GM21528 (cell line): ENCODE results near the gene ATP5F1D.
"Not testable (repeated sequence)": the region's sequence is repeated elsewhere in the genome, so short reads cannot be mapped to it uniquely, and the experiment has no call there.

Experiments
- ATAC-seq: cut with Tn5 transposase; IDR thresholded peaks from one replicate; pipeline ENCODE4 v1.9.1; 2021; ENCODE audit warnings: mild to moderate bottlenecking, moderate library complexity; ENCODE audit not compliant: unreplicated experiment, low FRiP score

Gene ATP5F1D

DNA sequence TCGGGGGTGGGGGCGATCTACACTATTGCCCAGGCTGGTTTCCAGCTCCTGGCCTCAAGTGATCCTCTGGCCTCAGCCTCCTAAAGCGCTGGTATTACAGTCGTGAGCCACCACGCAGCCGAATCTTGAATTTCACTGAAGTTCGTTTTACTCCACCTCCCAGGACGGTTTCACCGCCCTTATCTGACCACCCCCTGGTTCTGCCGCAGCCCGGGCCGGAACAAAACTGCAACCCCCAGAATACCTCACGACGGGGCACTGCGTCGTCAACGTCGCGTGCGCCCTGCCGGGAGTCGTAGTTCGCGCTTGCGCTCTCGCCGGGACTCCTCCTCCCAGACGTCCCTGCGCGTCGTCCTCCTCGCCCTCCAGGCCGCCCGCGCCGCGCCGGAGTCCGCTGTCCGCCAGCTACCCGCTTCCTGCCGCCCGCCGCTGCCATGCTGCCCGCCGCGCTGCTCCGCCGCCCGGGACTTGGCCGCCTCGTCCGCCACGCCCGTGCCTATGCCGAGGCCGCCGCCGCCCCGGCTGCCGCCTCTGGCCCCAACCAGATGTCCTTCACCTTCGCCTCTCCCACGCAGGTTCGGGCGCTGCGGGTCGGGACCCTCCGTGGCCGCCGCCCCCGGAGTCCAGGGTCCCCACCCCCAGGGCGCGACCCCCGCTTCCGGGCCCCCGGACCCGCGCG lies at the start of gene ATP5F1D:
TSS of gene ATP5F1D (plus strand) at position 335 of the 679 bp plus-strand sequence. CDS start at position 435, 100 bp downstream.
- peak; percentile 29 for ATAC-seq

- ATAC-seq = no peak
Observed at GRCh38 chr19:1199531-1199930, 42.0 kb upstream of the ATP5F1D start.

DNA sequence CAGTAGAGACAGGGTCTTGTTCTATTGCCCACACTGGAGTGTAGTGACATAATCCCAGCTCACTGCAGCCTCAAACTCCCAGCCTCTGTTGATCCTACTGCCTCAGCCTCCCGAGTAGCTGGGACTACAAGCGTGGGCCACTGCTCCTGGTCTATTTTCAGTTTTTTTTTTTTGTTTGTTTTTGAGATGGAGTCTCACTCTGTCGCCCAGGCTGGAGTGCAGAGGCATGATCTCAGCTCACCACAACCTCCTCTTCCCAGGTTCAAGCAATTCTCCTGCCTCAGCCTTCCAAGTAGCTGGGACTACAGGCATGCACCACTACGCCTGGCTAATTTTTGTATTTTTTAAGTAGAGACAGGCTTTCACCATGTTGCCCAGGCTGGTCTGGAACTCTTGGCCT lies 40.9 kb upstream of the ATP5F1D start:
- not testable (repeated sequence) for ATAC-seq

GRCh38 chr19:1205114-1206099 lies 36.1 kb upstream of the ATP5F1D start, which contains the start of gene STK11:
Gene STK11, plus strand, starts transcription at chr19:1205778. Its CDS starts 1,136 bp downstream, at chr19:1206914.
- ATAC-seq = peak; percentile 68

- no peak for ATAC-seq
Observed at GRCh38 chr19:1206150-1206863, 35.2 kb upstream of the ATP5F1D start.

DNA sequence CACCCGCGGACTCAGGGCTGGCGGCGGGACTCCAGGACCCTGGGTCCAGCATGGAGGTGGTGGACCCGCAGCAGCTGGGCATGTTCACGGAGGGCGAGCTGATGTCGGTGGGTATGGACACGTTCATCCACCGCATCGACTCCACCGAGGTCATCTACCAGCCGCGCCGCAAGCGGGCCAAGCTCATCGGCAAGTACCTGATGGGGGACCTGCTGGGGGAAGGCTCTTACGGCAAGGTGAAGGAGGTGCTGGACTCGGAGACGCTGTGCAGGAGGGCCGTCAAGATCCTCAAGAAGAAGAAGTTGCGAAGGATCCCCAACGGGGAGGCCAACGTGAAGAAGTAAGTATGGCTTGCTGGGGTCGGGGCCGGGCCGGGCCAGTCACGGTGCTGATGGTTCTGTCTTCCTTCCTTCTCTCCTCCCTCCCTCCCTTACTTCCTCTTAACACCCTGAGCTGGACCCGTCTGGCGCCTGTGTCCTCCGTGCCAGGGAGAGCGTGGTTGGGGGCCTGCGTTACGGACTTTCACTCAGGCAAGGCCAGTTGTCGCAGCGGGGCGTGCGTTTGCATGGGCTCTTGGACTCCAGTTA lies 34.6 kb upstream of the ATP5F1D start:
- no peak for ATAC-seq

- ATAC-seq = not testable (repeated sequence)
Observed at GRCh38 chr19:1208830-1209229, 32.7 kb upstream of the ATP5F1D start.

GRCh38 chr19:1210227-1210538 lies 31.4 kb upstream of the ATP5F1D start:
- no peak for ATAC-seq

DNA sequence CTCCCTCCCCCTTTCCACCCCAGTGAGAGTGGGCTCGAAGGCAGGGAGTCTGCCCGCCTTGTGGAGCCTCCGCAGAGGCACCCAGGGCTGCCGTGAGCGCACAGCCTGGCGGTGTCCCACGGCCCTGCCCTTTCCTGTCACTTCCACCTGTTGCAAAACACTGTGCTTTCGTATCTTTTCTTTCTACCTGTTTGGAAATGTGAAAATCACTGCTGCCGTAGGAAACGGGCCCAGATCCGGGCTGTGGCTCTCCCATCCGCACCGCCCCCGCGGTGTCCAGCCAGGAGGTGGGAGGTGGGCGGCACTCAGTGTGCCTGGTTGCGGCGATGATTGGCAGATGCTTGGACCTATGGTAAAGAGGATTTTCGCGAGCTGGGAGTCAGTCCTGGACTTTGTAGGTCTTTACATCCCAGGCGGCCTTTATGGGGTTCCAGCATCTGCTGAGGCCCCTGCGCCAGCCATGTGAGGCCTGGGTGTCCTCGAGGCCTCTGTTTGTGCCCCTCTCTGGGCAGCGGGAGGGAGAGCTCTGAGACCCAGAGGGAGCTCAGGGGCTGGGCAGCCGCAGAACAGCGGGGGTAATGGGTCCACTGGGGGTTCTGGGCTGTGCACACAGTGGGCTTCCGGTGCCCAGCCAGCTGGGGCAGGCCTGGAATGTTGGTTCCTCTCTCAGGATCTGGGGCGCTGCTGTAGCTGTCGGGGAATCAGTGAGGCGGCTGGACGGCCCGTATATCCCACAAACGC lies 29.9 kb upstream of the ATP5F1D start:
- no peak for ATAC-seq

- no peak for ATAC-seq
Observed at GRCh38 chr19:1213391-1214286, 27.9 kb upstream of the ATP5F1D start.

DNA sequence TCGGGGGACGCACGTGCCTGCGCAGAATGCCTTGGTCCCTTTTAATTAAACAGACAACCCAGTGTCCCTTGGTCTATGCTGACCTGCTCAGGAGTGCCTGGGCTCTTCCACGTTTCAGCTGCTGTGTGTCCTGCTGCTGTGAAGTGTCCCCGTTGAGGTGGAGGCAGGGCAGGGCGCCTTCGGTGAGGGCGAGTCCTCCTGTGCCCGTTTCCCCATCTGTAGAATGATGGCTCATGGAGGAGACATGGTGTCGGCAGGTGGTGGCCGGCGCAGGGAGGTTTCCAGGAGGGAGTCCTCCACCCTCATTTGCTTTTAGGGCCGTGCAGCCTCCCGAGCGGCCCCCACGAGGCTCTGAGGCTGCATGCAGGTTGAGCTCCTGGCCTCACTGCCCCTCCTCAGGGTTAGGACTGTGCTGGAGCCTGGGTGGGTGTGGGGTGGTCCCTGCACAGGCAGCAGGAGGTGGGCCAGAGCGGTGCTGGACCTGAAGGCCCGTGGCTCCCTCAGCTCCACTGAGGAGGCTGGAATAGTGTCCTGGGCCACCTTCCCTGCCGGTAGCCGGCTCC lies 27.2 kb upstream of the ATP5F1D start:
- ATAC-seq = no peak

- no peak for ATAC-seq
Observed at GRCh38 chr19:1214862-1215731, 26.5 kb upstream of the ATP5F1D start.

- no peak for ATAC-seq
Observed at GRCh38 chr19:1216756-1217155, 24.8 kb upstream of the ATP5F1D start.

GRCh38 chr19:1217366-1217765 lies 24.2 kb upstream of the ATP5F1D start:
- no peak for ATAC-seq

- no peak for ATAC-seq
Observed at GRCh38 chr19:1218751-1219567, 22.6 kb upstream of the ATP5F1D start.

DNA sequence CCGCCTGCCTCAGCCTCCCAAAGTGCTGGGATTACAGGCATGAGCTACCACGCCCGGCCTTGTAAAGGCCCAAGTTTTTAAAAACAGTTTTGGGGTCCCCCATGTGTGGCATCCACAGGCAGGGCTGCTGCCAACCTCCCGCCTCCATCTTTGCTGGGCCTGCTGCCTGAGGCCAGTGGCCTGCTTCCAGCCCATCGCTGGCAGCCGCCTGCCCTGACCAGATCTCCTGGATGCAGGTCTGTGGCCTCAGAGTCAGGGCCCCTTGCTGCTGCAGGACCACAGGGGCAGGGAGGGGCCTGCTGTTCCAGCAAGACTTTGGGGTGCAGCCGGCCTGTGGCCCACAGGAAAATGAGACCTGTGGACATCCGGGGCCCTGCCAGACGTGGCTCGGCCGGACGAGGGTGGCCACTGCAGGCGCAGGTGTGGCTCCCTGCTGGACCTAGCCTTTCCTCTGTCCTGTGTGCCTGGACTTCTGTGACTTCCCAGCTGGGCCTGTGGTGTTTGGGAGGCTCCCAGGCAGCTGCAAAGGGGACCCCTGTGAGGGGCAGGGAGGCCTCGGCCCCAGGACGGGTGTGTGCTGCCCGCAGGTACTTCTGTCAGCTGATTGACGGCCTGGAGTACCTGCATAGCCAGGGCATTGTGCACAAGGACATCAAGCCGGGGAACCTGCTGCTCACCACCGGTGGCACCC lies 21.6 kb upstream of the ATP5F1D start:
- ATAC-seq = no peak
